GM19452 (cell line): ENCODE results near the gene KCNK13.
"Not testable (repeated sequence)": the region's sequence is repeated elsewhere in the genome, so short reads cannot be mapped to it uniquely, and the experiment has no call there.

ENCODE experiments used
- ATAC-seq: cut with Tn5 transposase; IDR thresholded peaks from one replicate; pipeline ENCODE4 v1.9.1; 2021; ENCODE audit not compliant: unreplicated experiment

The KCNK13 gene

DNA sequence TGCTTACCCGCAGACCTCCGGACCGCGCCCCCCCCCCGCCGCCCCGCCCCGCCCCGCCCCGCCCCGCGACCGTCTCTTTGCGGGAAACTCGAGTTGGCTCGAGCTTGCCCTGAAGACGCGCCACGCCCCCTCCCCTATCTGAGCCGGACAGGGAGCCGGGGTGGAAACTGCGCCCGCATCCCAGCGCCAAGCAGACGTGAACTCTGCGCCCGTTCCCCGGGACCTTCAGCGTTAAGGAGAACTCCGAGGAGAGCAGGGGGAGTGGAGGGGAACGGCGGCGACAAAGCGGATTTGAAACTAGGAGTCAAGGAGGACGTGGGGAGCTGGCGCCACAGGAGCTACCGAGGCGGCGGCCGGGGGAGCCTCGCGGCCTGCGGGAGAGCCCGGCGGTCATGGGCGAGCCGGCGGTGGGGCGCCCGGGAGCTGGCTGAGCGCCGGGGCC is at the start of gene KCNK13:
TSS of gene KCNK13 (plus strand) at position 310 of the 442 bp plus-strand sequence. CDS start 212 bp downstream, outside the sequence.
- ATAC-seq: no peak

DNA sequence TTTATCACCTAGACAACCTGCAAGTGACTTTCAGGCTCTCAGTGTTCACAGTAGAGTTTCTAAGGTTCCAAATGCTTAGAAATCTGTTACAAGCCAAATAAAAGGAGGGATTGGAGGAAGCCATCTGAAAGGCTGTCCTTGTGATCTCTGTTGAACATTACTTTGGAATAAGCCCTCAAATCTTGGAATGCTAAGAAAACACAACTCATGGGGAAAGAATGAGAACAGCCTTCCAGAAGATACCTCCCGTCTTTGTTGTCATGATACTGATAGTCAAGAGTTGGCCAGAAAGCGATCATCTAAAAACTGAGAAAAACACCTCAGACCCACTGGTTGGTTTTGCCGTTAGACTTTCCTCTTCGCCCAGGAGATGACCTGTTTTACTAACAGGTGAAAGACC is 44.4 kb upstream of the KCNK13 start:
- ATAC-seq: no peak

DNA sequence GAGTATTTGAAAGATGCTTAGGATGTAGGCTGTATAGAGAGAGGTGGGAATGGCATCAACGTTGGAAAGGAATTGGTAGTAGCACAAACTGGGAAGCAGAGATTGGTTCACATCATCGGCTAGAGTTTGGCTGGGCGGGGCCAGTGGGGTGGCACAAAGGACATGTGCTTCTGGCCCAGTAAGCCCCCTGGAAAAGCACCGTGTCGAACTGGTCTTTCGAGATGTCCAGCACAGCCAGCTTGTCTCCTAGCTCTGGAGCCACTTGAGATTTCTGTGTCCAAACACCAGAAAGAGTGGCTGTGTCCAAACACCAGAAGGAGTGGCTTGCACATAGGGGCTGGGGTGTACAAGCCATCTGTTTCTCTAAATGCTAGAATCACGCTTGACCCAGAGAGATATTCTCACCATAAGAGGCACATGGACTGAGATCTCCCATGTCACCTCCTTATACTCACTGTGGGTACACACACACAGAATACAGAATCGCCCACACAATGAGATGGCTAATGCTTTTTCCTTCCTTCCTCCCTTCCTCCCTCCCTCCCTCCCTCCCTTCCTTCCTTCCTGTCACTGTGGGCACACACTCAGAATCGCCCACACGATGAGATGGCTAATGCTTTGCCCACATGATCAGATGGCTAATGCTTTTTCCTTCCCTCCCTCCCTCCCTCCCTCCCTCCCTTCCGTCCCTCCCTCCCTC is 41.8 kb upstream of the KCNK13 start:
- no peak for ATAC-seq

DNA sequence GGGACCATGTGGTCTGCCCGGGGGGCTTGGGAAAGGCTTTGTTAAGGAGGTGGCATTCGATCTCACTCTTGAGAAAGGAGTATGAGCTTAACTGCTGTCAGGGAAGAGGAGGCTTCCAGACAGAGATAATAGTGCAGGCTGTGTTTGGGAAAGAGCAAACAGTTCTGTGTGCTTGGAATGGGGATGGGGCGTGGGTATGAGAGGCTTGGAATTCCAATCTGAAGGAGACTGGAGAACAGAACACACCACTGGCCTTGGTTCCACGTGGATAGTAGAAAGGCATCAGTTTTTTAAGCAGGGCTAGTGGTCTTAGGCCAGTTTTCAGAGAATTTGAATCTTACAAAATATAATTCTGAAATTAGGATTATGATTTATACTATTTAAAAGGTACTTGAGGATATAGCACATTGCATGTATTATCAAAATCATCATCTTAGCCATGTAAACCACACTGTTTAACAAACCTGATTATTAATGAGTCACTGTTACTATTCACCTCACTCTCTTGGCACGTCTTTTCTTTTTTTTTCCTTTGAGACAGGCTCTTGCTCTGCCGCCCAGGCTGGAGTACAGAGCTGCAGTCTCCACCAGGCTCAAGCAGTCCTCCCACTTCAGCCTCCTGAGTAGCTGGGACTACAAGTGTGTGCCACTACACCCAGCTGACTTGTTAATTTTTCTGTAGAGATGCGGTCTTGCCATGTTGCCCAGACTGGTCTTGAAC is 38.5 kb upstream of the KCNK13 start:
- no peak for ATAC-seq

DNA sequence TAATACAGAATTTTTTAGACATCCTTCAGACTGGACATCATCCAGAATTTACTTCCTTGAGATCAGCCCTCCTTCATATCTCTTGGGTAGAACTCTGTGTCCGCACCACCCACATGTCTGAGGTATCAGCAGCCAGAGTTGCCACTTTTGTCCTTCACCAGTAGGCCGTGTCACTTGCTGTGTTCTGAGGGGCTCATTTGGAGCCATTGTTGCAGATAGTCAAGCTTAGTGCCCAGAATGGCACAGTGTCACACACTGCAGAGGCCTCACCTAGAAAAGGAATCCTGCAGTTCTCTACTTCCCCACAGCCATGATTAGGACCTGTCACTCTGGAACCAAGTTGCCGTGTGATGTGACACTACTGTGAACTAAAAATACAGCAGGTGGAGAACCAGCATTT is 36.9 kb upstream of the KCNK13 start:
- ATAC-seq: no peak

DNA sequence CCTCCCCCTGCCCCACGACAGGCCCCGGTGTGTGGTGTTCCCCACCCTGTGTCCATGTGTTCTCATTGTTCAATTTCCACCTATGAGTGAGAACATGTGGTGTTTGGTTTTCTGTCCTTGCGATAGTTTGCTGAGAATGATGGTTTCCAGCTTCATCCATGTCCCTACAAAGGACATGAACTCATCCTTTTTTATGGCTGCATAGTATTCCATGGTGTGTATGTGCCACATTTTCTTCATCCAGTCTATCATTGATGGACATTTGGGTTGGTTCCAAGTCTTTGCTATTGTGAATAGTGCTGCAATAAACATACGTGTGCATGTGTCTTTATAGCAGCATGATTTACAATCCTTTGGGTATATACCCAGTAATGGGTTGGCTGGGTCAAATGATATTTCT is 35.2 kb upstream of the KCNK13 start:
- ATAC-seq: not testable (repeated sequence)

DNA sequence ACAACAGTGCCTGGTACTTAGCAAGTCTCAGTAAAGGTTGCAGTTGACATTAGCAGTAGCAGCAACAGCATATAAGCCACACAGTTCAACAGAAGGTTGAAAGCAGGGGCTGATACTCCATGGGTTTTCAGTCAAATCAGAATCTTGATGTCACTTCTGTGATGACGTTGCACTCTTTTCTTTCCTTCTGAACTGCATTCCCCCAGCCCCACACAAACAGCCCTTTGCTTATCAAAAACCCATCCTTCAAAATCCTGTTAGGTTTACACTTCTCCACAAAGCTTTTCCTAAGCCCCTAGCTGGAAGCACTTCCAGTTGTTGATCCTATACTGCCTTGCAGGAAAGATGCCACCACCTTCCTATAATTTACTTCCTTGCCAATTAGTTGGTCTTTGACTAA is 34.0 kb upstream of the KCNK13 start:
- ATAC-seq: no peak

DNA sequence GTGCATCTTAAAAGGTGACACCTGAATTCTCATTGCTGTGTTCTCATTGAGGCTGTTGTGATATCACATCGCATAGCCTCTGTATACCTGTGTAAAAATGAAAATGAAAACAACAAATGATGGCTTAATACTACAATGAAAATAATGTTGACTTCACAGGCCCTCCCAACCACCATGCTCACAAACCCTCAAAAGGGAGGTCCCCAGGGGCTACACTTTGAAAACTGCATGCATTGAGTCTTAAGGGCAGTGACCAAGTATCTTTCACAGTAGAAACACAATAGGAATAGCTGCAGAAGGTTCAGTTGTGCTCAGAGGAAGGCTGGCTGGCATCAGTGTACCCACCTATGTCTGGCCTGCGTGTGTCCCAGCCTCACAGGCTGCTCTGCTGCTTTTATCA is 27.6 kb upstream of the KCNK13 start:
- no peak for ATAC-seq

DNA sequence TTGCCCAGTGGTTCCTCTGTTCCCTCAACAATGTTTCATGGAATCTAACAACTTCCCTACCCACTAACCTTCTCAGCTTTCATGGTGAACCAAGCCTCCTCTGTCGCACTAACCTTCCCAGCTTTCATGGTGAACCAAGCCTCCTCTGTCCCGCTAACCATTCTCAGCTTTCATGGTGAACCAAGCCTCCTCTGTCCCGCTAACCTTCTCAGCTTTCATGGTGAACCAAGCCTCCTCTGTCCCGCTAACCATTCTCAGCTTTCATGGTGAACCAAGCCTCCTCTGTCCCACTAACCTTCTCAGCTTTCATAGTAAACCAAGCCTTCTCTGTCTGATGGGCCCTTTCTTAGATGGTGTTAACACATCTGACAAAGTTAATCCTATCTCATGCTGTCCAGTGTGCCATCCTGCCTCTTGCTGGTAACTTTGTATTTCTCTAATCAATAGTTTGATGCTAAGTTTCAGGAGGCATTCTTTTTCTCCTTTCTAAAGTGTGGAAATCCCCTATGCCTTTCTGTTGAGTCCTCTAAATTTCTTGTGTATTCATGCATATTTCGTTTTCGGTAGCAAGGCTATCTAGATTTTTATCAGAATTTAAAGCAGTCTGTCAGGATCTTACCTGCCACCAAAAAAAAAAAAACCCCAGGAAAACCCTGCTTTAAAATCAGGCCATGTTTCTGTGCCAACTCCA is 26.8 kb upstream of the KCNK13 start:
- ATAC-seq: no peak

DNA sequence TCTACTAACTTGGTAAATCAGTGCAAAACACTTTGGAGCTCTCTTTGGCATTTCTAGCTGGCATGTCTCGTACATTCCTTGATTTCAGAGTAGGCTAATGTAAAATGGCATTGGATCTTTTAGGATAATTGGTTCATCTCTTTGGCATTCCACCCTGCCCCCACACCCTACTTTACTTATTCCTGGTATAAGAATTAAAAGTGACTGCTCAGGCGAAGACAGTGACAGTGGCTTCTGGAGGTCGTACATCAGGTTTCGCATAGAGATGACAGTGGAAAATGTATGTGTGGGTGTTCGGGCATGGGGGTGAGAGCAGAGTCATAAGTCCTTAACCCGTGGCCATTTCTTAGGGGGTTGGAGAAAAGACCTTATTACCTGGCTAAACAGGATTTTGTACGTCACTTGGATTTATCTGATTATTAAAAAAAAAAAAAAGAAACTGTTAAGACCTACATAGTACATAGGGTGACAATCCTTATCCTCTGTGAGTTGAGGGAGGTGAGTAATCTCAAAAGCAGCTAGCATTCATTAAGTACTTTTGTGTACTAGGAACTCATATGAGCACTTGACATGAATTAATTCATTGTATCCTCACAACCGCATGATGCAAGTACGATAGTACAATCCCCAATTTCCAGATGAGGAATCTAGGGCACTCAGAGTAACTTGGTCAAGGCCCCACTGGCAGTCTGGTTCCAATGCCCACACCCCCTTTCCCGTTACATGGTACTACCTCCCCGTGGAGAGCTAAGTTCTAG is 22.4 kb upstream of the KCNK13 start:
- ATAC-seq: no peak

DNA sequence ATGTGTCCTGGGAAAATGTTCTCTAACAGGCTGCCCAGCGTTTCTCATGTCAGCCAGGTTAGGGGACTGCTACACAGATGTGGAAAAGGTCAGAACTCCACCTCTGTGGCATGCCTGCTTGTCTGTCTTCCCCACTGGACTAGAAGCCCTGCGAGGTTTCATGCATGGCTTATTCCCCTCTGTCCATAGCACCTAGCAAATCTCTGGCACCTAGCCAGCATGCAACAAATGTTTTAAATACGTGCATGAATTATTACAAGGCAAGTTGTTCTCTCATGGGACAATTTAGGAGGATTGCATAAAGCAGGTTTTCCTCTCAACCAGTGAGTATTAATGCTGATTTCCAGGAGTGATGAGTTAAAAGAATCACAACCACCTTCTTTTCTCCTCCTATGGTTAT is 21.4 kb upstream of the KCNK13 start:
- no peak for ATAC-seq

DNA sequence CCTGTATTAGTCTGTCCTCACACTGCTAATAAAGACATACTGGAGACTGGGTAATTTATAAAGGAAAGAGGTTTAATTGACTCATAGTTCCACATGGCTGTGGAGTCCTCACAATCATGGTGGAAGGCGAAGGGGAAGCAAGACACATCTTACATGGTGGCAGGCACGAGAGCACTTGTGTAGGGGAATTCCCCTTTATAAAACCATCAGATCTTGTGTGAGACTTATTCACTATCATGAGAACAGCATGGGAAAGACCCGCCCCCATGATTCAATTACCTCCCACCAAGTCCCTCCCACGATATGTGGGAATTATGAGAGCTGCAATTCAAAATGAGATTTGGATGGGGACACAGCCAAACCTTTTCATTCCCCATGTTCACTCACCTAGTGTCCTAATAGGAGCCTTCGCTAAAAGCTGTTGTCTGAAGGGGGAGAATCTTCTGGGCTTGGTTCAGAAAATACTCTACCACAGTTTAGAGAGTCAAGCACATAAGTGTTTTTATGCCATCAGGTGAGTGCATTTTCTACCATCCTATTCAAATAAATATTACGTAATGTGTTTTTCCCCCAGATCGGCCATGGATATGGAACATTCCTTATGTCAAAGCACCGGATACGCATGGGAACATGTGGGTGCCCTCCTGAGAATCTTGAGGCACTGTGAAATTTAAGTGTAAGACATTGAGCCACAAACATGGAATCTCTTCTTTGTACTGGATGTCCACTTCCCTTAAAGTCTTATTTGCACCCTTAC is 19.1 kb upstream of the KCNK13 start:
- no peak for ATAC-seq

DNA sequence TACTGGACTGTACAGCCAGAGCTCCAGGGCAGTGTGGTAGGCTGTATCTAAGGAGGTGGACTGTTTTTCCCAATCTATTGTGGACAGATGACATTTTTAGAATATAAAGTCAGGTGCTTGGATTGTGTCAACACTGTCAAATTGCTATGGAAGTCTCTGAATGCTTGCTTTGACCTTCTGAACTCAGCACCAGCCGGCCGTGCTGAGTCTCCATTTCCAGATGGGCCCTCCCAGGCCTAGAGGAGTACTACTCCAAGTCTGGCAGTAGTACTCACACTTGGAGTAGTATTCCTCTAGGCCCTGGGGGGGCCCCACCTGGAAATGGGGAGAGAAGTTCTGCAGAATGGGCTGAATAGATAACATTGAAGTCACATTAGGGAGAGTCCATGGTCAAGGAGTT is 16.2 kb upstream of the KCNK13 start:
- ATAC-seq: no peak

DNA sequence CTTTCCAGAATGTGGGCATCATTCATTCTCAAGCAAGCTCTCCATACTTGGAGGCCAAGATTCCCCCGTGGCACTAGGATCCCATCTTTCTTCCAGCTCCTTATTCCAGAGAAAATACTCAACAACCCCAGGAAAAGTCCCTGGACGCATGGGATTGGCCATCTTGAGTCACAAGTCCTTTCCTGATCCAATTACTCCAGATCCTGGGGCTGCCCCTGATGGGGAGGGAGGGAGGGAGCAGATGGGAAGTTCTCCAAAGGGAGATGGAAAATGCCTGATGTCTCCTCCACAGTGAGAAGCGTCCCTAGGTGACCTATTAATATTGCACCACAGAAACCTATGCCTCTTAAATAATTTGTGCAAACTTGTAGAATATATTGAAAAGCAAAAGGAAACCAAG is 12.4 kb upstream of the KCNK13 start:
- no peak for ATAC-seq

DNA sequence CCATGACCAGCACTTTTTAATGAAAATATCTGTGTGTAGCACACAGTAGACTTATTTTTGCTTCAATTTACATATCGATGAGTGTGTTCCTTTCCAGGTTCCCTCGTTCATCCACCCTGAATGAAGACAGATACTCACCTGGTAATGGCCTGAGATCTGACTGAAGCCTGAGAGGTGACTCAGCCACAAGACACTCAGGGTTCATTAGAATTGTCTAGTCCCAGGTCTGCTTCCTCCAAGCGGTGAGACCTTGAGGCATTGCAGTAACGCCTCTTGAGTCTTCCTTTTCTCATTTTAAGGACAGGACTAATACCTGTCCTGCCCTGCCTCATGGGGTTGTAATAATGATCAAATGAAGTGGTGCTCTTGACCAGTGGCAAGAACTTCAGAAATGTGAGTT is 11.5 kb upstream of the KCNK13 start:
- no peak for ATAC-seq

DNA sequence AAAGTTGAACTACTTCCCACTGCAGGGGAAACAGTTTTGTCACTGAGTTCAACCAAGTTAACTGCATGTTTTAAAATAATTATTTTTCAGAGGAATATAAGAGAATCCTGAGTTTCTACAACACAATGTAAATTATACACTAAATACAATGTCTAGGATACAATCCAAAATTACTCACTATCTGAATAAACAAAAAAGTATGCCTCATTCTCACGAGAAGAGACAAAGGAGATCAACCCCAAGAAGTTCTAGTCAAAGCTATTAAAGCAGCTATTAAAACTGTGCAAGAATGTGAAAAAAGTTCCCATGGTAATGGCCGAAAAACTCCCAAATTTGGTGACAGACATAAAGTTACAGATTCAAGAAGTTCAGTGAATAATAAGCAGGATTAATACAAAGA is 8.8 kb upstream of the KCNK13 start:
- no peak for ATAC-seq

DNA sequence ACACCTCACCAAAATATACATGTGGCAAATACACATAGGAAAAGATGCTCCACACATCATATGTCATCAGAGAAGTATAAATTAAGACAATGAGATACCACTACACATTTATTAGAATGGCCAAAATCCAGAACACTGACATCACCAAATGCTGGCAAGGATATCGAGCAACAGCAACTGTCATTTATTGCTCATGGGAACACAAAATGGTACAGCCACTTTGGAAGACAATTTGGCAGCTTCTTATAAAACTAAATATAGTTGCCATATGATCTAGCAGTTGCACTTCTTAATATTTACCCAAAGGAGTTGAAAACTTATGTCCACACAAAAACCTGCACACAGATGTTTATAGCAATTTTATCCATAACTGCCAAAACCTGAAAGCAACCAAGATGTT is 7.0 kb upstream of the KCNK13 start:
- no peak for ATAC-seq

DNA sequence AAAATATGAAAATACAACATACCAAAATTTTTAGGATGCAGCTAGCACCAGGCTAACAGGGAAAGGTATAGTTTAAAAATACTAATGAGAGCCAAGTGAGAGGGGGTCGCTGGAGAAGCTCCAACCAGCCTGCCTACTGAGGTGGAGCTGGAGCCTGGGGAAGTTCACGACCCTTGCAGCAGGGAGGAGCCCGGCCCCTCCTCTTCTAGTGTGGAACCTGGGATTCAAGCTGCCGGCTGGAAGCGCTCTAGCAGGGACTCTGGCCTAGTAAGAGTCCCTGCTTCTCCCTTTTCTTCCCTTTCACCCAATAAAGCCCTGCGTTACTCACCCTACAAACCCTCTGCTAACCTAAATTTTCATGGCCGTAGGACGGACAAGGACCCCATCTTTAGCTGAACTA is 5.0 kb upstream of the KCNK13 start:
- no peak for ATAC-seq

DNA sequence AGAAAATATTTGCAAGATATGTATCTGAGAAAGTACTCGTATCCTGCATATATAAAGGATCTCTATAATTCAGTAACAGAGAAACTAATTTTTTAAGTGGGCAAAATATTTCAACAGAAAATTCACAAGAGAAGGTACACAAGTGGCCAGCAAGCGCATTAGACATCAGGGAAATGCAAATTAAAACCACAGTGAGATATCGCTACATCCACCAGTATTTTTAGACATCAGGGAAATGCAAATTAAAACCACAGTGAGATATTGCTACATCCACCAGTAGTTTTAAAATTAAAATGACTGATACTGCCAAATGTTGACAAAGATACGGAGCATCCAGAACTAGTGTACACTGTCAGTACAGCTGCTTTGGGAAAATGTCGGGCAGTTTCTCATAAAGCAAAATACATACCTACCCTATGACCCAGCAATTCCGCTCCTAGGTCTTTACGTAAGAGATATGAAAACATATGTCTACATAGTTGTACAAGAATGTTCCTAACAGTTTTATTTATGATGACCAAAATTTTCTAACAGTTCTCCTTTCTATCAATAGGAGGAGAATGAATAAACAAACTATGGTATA is 2.8 kb upstream of the KCNK13 start:
- ATAC-seq: no peak

DNA sequence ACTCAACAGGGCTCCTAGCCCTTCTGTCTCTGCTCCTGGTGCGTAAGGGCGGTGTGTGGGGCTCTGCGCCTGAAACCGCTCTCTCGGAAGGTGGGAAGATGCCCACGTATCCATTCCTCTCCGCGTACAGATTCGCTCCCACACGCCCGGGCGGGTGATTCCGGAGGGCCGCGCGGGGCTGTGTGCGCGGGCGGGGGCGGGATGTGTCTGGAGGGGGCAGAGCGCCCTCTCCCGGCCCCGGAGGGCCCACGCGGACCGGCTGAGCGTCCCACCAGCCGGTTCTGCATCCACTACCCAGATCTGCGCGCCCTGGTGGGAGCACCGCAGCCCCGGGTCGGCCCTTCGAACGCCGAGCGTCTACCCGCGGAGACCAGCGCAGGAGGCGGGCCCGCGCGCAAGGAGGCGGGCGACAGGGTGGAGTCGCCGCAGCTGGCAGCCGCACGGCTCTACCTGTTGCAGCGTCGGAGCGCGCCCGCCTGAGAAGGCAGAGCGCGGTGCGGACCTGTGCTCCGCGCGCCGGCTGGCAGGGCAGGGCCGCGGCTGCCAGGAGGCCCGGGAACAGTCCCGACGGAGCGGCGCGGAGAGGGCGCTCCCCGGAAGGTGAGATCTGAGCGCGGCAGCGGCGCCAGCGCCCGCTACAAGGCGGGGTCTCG is 1.4 kb upstream of the KCNK13 start:
- ATAC-seq: peak; percentile 61
